GM18907 (cell line): ENCODE data around the gene GRIK5.
A peak's percentile ranks its signal among the peaks of the same experiment; 100 is the strongest.

Experiments used
- ATAC-seq: cut with Tn5 transposase; IDR thresholded peaks from one replicate; pipeline ENCODE4 v1.9.1; 2021; ENCODE audit warnings: mild to moderate bottlenecking, moderate library complexity; ENCODE audit not compliant: unreplicated experiment

Gene GRIK5

DNA sequence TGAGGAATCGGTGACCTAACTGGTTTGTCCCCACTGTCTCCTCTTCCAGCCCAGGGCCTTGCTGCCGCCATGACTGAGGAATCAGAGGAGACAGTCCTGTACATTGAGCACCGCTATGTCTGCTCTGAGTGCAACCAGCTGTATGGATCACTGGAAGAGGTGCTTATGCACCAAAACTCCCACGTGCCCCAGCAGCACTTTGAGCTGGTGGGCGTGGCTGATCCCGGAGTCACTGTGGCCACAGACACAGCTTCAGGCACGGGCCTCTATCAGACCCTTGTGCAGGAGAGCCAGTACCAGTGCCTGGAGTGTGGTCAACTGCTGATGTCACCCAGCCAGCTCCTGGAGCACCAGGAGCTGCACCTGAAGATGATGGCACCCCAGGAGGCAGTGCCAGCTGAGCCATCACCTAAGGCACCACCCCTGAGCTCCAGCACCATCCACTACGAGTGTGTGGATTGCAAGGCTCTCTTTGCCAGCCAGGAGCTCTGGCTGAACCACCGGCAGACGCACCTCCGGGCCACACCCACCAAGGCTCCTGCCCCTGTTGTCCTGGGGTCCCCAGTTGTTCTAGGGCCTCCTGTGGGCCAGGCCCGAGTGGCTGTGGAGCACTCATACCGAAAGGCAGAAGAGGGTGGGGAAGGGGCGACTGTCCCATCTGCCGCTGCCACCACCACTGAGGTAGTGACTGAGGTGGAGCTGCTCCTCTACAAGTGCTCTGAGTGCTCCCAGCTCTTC, 8.7 kb upstream of the GRIK5 start:
- no peak for ATAC-seq

DNA sequence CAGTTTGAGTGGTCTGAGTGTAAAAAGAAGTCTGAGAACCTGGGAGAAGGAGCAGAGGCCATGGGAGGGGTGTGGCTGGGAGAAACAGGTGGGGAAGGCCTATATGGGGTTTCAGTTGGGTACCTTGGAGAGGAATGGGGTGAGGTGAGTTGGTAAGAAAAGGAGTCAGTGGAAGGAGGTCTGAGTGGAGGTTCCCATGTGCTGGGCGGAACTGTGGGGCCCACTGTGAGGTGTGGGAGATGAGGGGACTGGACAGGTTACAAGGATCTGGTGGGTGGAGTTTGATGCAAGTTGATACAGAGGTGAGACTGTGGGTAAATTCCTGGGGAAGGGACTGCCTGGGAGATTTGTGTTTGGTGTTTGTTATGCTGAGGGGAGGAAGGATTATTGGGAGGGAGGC, 8.1 kb upstream of the GRIK5 start:
- no peak for ATAC-seq

- ATAC-seq, result no peak
These were observed 6.5 kb upstream of the GRIK5 start for GRCh38 chr19:42076380-42076944.

DNA sequence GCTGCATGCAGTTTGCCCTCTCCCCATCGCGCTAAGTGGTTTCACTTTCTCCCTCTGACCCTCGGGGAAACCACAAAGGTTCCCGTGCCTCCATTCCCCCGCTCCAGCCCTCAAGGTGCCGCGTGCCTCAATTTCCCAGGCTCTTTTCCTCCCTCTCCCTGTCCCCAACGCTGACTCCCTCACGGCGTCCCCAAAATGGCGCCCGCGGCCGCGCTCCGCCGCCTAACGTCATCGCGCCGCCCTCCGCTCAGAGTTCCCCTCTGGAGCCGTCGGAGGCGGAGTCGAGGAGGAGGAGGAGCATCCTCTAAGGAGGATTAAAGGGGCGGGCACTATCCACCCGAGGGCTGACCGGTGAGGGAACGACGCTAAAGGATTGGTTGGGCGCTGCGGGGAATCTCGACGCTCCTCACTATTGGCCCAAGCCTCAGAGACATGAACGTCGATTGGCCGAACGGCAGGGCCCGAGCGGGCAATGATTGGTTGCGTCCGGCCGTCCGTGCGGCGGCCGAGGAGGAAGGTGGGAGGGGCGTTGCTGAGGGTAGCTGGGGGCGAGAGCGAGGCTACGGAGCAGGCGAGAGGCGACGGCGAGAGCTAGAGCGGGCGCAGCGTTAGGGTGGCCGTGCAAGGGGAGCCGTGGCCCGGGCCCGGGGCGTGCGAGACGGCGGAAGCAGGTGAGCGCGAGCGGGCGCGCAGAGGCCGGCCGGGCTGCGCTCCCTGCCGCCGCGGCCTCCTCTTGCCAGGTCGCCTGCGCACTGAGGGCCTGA, 5.8 kb upstream of the GRIK5 start, which contains the start of gene ZNF574:
Gene ZNF574 (plus strand): TSS at position 551 of the 764 bp plus-strand sequence. CDS start 2,441 bp downstream, outside the sequence.
- peak; percentile 91 for ATAC-seq

GRCh38 chr19:42075364-42075615, 5.3 kb upstream of the GRIK5 start:
- ATAC-seq, result no peak

DNA sequence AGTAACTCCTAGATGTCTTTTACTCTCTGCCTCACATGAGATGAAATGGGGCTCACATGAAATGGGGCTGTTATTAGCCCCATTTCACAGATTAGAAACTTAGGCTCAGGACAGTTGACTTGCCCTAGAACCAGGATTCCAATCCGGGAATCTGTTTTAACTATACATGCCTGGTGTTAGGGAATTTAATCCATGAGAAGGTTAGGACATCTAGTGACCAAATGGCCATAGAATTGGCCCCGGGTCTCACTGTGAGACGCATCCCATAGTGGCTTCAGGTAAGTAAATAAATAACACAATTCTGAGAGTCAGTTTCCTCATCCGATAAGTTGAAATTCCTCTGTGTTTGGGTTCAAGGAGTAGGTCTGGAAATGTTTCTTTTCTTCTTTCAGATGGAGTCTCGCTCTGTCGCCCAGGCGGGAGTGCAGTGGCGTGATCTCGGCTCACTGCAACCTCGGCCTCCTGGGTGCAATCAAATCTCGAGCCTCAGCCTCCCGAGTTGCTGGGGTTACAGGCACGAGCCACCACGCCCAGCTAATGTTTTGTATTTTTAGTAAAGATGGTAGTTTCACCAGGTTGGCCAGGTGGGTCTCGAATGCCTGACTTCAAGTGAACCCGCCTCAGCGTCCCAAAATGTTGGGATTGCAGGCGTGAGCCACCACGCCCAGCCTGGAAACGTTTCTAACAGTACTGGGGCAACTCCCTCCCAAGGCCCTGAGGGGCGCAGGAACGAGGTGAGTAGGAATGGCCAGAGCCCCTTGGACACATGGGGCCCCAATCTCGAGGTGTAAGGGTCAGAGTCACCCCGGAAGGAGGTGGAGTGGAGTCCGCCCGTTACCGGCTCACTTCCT, 4.7 kb upstream of the GRIK5 start:
- no peak for ATAC-seq

- ATAC-seq, result no peak
These were observed 1.2 kb upstream of the GRIK5 start for GRCh38 chr19:42071247-42071646.

DNA sequence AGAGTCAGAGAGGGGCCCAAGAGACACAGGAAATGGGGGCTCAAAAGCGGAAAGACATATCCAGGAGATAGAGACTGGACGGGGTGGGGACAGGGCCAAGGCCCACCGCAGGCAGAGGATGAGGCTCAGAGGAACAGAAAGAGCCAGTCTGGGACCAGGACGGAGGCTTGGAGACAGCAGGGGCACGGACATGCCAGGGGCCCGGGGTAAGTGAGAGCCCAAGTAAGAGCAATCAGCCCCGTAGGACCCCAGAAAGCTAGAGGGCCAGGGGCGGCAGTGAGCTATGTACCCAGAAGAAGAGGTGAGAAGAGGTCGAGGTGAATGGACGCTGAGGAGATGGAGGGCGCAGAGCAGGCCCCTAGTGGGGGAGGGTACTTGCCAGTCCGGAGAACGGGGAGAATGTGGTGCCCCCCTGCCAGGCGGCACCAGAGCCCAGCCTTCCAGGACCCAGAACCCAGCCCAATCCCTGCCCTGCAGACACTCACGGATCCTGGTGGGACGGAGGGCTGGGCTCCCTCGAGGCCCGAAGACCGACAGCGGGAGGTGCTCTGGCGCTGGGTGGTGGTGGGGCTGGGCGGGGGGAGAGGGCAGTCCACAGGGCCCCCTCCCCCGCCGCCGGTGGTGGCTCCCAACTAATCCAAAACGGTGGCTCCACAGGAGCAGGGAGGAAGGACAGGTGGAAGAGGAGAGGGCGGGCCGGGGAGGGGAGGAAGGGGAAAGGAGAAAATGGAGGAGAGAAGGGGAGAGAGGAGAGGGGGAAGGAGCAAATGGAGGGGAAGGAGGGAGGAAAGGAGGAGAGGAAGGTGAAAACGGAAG, 1.0 kb downstream of the GRIK5 start:
- no peak for ATAC-seq

DNA sequence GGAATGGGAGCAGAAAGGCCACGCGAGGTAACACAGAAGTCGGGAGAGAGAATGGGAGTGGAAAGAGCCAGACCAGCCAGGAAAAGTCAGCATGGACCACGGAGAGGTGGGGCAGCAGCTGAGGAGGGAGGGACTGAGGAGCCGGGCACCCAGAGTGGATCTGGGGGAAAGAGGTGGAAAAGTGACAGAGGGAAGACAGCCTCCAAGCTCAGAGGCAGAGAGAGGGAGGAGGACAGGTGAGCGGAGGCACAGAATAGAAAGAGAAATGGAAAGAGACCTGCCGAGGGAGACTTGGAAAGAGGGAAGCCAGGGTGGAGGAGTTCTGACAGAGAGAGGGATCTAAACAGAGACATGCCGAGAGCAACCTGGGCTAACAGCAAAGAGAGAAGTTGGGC, 1.6 kb downstream of the GRIK5 start:
- ATAC-seq, result no peak

DNA sequence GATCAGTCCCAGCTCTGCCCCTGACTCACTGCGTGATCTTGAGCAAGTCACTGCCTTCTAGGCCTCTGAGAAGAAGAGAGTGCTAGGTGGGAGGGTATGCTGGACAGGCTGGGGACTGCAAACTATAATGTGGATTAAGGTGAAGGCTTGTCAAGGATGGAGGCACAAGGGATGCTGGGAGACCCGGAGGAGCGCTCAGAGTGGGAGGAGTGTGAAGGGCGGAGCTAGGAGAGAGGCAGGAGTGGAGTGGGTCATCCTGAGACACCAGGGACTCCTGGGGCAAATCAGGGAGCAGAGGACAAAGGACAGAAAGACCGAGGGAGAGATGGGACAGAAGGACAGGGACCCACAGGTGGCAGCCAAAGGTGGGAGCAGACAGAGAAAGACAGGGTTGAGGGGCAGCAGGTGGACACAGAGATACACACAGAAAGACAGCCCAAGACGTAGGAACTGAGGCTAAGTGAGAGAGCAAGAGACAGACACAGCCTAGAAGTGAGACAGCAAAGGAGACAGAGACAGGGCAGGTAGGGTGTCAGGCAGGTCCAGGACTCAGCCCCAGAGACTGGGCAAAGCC, 2.6 kb downstream of the GRIK5 start:
- ATAC-seq, result no peak

- no peak for ATAC-seq
These were observed 3.8 kb downstream of the GRIK5 start for GRCh38 chr19:42066075-42066754.

GRCh38 chr19:42065511-42065910, 4.5 kb downstream of the GRIK5 start:
- ATAC-seq, result no peak

DNA sequence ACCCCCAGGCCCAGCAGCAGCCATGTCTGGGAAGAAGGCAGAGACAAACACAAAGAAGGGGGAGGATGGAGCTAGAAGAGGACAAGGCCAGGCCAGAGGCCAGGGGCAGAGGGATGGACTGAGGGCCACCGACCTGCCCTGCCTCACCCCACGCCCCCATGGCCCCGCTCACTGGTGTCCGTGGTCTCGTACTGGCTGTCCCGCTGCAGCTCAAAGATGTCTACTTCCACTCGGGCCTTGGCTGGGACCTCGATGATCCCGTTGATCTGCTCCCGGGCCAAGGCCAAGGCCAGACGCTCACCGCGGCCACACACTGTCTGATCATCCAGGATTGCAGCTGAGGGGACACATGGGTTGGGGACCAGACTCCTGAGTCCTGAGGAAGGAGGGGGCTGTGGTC, 5.0 kb downstream of the GRIK5 start:
- no peak for ATAC-seq

GRCh38 chr19:42064432-42064831, 5.6 kb downstream of the GRIK5 start:
- no peak for ATAC-seq

DNA sequence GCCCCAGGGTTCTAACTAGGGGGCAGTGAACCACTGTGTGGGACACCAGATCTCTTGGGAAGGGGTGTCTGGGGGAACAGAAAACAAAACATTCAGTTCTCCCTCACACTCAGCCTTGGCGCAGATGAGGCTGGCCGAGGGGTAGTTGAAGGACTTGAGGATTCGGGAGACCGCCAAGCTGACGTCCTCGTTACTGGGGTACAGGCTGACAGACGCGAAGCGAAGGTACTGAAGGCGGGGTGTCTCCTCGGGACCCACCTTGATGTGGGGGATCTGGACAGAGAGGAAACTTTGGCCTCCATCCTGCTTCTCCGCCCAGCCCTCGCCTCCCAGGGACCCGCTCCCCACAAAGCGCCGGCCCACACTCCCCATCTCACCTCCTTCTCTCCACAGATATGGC, 7.6 kb downstream of the GRIK5 start:
- no peak for ATAC-seq

DNA sequence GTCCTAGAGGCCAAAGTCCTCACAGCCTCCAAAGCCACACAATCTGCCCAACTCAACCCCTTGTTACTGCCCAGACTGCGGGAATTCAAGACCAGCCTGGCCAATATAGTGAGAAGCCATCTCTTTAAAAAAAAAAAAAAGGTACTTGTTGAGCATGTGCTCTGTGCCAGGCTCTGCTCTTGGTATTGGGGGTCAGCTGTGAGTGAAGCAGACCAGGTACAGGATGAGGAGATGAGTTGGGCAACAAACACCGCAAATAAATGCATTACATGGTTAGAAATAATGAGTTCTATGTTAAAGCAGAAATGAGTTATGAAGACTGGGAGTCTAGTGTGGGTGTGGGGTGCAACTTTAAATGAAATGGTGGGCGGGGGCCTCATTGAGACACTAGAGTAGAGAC, 9.9 kb downstream of the GRIK5 start:
- no peak for ATAC-seq

DNA sequence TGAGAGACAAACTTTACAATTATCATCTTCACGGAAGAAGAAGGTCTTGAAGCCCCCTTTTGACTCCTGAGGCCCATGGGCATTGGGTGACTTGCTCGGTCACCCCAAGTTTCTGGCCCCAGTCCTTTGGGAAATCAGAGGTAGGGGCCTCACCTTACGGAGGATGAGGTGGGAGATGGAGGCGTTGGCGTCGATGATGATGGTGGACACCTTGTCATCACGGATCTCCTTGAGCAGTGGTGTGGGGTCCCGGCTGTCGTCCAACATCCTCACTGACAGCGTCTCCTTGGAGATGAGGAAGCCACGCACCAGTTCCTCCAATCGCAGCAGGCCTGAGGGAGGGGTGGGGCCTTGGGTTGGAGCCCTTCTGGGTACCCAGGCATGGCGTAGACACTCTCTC, 10.8 kb downstream of the GRIK5 start:
- no peak for ATAC-seq

- ATAC-seq, result no peak
These were observed 12.2 kb downstream of the GRIK5 start for GRCh38 chr19:42057846-42058245.

- no peak for ATAC-seq
These were observed 15.8 kb downstream of the GRIK5 start for GRCh38 chr19:42054205-42054604.
